ENCODE data around the gene RMND5B.

DNA sequence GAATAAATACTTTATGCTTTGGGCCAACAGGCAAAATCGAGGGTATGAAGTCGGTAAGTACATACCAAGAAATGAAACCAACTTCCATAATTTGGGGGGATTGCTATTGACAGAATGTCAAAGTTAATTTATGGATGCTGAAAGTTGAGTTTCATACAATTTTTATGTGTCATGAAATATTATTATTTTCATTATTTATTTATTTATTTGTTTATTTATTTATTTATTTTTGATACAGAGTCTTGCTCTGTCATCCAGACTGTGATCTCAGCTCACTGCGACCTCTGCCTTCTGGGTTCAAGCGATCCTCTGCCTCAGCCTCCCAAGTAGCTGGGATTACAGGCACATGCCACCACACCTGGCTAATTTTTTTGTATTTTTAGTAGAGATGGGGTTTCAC, 60.8 kb downstream of the RMND5B start:
- TF ChIP-seq EZH2 (IDR thresholded peaks at IDR 0.05; ENCODE audit: borderline replicate concordance, control insufficient read depth, low read depth, low read length) (no peak), SUPT20H (IDR thresholded peaks at IDR 0.05; ENCODE audit: borderline replicate concordance, control insufficient read depth, low read depth, low read length) (no peak), SMAD1 (IDR thresholded peaks at IDR 0.05; ENCODE audit: low read depth, partially characterized antibody) (no peak), CBX5 (IDR thresholded peaks at IDR 0.05; ENCODE audit: low read depth) (no peak), NFIC (IDR thresholded peaks at IDR 0.05; ENCODE audit: low read depth, low read length) (no peak), CBFB (IDR thresholded peaks at IDR 0.05; ENCODE audit: low read depth) (no peak), STAT3 (IDR thresholded peaks at IDR 0.05; ENCODE audit: low read depth, low read length) (no peak)

Measured in GM12878 (cell line).